Measurements from ENCODE around the gene P2RX1.

The P2RX1 gene

DNA sequence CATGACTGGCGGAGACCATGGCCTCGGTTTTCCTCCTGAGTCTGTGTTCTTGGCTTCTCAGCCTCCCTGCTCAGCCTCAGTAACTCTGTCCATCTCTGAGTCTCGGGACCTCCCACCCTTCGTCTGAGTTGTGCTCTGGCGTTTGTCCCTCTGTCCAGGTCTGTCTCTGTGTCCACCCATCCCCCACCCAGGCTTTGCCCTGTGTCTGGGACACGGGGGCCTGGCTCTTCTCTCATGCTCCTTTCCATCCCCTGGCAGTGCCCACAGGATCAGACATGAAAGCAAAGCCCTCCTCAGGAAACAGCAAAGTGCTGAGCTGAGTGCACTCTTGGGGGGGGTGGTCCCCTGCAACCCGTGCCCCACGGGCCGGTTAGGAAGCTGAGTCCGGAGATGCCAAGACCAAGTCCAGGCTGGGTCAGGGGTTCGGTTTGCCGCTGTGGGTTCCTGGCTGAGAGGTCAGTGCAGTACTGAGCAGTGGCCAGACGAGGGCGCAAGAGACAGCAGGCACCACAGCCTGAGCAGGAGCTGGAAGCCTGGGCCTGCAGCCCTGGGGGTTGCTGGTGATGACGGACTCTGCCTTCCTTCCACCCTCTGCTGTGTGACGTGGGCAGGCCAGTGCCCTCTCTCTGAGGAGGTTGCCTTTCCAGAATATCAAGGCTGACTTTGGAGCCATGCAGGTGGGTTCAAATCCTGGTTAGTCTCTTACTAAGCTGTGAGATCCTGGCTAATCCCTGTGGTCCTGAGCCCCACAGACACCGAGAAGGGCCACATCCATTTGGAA lies 2.5 kb downstream of the P2RX1 start:
- Histone ChIP-seq H3K4me3 (ENCODE audit: extremely low read depth, insufficient read depth, low read length, poor library complexity, severe bottlenecking) (no peak overlapping the region), H3K27ac (ENCODE audit: low read depth, low read length, severe bottlenecking) (no peak overlapping the region), H3K9me3 (ENCODE audit: control insufficient read depth, low read length) (no peaks in the 10 kb centered on the region), H3K4me1 (ENCODE audit: control insufficient read depth, insufficient read depth, low read length, poor library complexity, severe bottlenecking) (no peaks in the 10 kb centered on the region), H3K36me3 (ENCODE audit: control insufficient read depth, insufficient read depth, low read length) (no peaks in the 10 kb centered on the region)
- WGBS, 2 experiments (ENCODE audit: insufficient coverage in 2 of 2), result 35 to 43% methylated on average over 15 to 17 of the region's 17 CpGs

DNA sequence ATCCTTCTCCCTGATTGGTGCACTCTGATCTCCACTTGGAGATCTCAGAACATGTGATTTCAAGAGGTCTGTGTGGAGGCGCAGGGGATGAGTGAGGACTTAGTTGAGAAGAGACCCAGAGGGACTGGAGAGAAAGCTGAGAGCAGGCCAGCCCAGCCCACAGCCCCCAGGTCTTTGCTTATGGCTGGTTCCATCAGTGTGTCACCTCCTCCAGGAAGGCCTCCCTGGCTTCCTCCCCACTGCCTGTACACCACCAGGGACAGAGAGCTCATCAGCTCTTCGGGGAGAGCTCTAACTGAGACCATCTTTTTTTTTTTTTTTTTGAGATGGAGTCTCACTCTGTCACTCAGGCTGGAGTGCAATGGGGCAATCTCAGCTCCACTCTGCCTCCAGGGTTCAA lies 3.4 kb downstream of the P2RX1 start:
- WGBS, 2 experiments (ENCODE audit: insufficient coverage in 2 of 2), result 83 to 92% methylated on average over 1 to 2 of the region's 2 CpGs
- Histone ChIP-seq H3K4me3 (ENCODE audit: extremely low read depth, insufficient read depth, low read length, poor library complexity, severe bottlenecking) (no peak overlapping the region), H3K36me3 (ENCODE audit: control insufficient read depth, insufficient read depth, low read length) (no peaks in the 10 kb centered on the region), H3K27ac (ENCODE audit: low read depth, low read length, severe bottlenecking) (no peak overlapping the region), H3K4me1 (ENCODE audit: control insufficient read depth, insufficient read depth, low read length, poor library complexity, severe bottlenecking) (no peaks in the 10 kb centered on the region), H3K9me3 (ENCODE audit: control insufficient read depth, low read length) (no peaks in the 10 kb centered on the region)

DNA sequence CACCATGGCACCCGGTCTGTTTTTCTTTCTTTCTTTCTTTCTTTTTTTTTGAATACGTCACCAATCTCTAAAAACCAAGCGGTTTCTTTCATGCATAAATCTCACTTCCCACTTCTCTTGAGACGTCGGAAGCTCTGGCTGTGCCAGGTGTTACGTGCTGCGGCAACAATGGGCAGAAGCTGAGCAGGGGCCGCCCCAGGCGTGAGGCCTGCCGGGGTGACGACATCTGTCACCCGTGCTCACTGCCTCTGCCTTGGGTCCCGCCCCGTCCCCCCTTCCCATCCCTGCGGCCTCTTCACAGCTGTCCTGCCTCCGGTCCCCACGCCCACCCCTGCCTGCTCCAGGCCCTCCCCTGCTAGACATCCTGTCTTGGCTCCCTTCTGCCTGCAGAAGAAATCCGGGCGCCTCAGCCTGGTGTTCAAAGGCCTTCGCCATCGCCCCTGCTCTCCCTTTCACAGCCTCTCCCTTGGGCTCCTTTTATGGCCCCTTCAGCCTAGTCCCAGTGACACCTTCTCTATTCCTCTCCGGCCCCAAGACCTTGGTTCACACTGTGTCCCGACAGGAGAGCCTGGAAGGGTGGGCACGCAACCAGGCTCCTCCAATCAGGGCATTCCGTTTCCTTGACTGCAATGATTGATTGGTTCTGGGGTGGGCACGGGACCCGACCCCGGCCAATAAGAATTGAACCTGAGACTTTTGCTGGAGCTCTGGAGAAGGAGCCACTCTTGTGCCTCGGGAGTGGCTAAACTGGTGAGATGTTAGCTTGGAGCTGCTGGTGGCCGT lies 4.8 kb downstream of the P2RX1 start:
- Histone ChIP-seq H3K9me3 (ENCODE audit: control insufficient read depth, low read length) (no peaks in the 10 kb centered on the region), H3K27ac (ENCODE audit: low read depth, low read length, severe bottlenecking) (no peak overlapping the region), H3K4me1 (ENCODE audit: control insufficient read depth, insufficient read depth, low read length, poor library complexity, severe bottlenecking) (no peaks in the 10 kb centered on the region), H3K4me3 (ENCODE audit: extremely low read depth, insufficient read depth, low read length, poor library complexity, severe bottlenecking) (no peak overlapping the region), H3K36me3 (ENCODE audit: control insufficient read depth, insufficient read depth, low read length) (no peaks in the 10 kb centered on the region)
- 81 to 83% methylated on average over 26 of the region's 30 CpGs for WGBS, 2 experiments (ENCODE audit: insufficient coverage in 2 of 2)

DNA sequence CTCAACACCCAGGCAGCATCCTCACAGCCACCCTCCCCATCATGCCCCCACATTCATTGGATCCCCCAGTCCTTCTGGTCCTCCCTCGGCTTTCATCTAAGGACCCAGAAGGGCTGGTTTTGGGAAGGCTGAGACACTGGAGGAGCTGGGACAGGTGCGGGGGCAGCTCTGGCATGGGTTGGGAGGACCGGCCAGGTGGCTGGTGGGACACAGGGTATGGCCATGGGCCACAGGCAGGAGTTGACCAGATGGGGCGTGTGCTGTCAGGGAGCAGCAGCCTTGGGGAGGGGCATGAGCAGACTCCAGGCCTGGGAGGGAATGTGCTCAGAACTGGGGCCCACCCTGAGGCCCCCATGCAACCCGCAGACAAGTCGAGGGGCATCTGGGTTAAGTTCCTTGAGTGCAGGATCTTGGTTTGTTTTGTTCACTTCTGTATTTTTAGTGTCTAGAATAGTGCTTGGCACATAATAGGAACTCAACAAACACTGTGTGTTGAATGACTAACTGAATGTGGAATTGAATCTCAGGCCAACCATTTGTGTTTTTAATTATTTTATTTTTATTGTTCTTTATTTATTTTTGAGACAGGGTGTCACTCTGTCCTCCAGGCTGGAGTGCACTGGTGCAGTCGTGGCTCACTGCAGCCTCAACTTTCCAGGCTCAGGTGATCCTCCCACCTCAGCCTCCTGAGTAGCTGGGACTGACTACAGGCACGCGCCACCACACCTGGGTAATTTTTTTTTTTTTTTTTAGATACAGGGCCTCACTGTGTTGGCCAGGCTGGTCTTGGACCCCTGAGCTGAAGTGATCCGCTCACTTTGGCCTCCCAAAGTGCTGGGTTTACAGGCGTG lies 5.6 kb downstream of the P2RX1 start:
- WGBS, 2 experiments (ENCODE audit: insufficient coverage in 2 of 2), result 86 to 88% methylated on average over 8 to 9 of the region's 11 CpGs
- Histone ChIP-seq H3K4me3 (ENCODE audit: extremely low read depth, insufficient read depth, low read length, poor library complexity, severe bottlenecking) (no peak overlapping the region), H3K36me3 (ENCODE audit: control insufficient read depth, insufficient read depth, low read length) (no peaks in the 10 kb centered on the region), H3K27ac (ENCODE audit: low read depth, low read length, severe bottlenecking) (no peak overlapping the region), H3K9me3 (ENCODE audit: control insufficient read depth, low read length) (no peaks in the 10 kb centered on the region), H3K4me1 (ENCODE audit: control insufficient read depth, insufficient read depth, low read length, poor library complexity, severe bottlenecking) (no peaks in the 10 kb centered on the region)

DNA sequence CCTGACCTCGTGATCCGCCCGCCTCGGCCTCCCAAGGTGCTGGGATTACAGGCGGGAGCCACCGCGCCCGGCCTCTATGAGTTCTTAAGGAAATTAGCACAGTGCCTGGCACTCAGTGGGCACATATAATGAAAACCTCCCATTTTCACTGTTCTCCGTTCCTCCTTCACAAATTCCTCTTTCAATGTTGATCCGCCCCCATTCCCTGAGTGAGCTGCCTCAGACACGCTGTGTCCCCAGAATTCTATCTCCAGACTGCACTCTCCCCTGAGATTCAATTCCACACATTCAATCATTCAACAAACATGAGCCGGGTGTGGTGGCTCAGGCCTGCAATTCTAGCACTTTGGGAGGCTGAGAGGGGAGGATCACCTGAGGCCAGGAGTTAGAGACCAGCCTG lies 7.0 kb downstream of the P2RX1 start:
- Histone ChIP-seq H3K27ac (ENCODE audit: low read depth, low read length, severe bottlenecking) (no peak overlapping the region), H3K4me1 (ENCODE audit: control insufficient read depth, insufficient read depth, low read length, poor library complexity, severe bottlenecking) (no peaks in the 10 kb centered on the region), H3K4me3 (ENCODE audit: extremely low read depth, insufficient read depth, low read length, poor library complexity, severe bottlenecking) (no peak overlapping the region), H3K9me3 (ENCODE audit: control insufficient read depth, low read length) (no peaks in the 10 kb centered on the region), H3K36me3 (ENCODE audit: control insufficient read depth, insufficient read depth, low read length) (no peaks in the 10 kb centered on the region)
- WGBS, 2 experiments (ENCODE audit: insufficient coverage in 2 of 2), result 93 to 95% methylated on average over 11 to 12 of the region's 12 CpGs

DNA sequence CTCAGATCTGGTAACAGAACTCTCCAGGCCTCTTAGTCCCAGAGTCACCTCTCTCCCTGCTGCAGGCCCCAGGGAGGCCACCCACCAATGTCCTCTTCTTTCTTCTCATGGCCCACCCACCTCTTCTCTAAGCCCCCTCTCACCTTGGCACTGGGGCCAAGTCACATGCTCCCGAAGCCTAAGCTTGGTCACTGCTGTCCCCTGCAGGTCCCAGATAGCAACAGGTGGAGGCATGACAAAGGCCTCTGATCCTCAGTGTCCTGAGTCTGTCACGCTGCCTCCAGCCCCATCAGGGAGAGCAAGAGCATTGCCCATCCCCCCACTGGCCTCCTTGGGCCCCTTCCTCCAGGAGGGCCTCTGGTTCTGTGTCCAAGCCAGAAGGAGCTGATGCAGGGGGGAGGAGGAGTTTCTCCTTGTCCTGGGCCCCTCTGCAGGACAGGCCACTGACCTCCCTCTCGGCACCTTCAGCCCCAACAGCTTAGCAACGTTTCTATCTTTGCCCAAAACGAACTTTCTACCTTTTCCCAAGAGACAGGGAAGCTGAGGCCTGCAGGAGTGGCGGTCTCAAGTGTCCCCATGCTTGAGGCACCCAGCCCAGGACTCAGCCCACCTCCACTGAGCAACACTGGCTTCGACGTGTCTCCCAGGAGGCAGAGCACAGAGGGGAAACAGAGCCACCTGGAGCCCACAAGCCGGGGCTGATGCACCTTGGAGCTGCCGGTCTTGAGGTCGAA lies 8.6 kb downstream of the P2RX1 start:
- Histone ChIP-seq H3K4me3 (ENCODE audit: extremely low read depth, insufficient read depth, low read length, poor library complexity, severe bottlenecking) (no peak overlapping the region), H3K27ac (ENCODE audit: low read depth, low read length, severe bottlenecking) (no peak overlapping the region), H3K4me1 (ENCODE audit: control insufficient read depth, insufficient read depth, low read length, poor library complexity, severe bottlenecking) (no peaks in the 10 kb centered on the region), H3K9me3 (ENCODE audit: control insufficient read depth, low read length) (no peaks in the 10 kb centered on the region), H3K36me3 (ENCODE audit: control insufficient read depth, insufficient read depth, low read length) (no peaks in the 10 kb centered on the region)
- 83 to 88% methylated on average over 9 to 10 of the region's 11 CpGs for WGBS, 2 experiments (ENCODE audit: insufficient coverage in 2 of 2)

DNA sequence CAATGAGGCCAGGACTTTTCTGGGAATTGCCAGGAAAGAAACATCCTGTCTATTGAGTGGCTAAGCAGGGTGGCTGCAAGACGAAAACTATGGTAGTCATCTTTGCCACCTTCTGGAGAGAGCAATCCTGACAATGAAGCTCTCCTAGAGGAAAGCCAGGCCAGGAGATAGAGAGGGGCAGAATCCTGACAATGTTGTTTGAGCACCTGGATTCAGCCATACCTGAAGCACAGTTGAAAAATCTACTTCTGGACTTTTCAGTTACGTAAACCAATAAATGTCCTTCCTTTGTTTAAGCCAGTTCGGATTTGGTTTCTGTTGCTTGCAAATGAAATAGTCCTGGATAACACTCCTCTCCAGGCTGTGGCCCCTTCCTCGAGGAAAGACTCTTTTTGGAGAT lies 9.4 kb downstream of the P2RX1 start:
- WGBS, 2 experiments (ENCODE audit: insufficient coverage in 2 of 2), result 92% methylated on average over 2 of the region's 4 CpGs
- no peaks in the 10 kb centered on the region for H3K9me3 ChIP-seq (ENCODE audit: control insufficient read depth, low read length)
- H3K4me1 ChIP-seq (ENCODE audit: control insufficient read depth, insufficient read depth, low read length, poor library complexity, severe bottlenecking), result no peaks in the 10 kb centered on the region
- no peak overlapping the region for H3K27ac ChIP-seq (ENCODE audit: low read depth, low read length, severe bottlenecking)
- H3K36me3 ChIP-seq (ENCODE audit: control insufficient read depth, insufficient read depth, low read length), result no peaks in the 10 kb centered on the region
- no peak overlapping the region for H3K4me3 ChIP-seq (ENCODE audit: extremely low read depth, insufficient read depth, low read length, poor library complexity, severe bottlenecking)

DNA sequence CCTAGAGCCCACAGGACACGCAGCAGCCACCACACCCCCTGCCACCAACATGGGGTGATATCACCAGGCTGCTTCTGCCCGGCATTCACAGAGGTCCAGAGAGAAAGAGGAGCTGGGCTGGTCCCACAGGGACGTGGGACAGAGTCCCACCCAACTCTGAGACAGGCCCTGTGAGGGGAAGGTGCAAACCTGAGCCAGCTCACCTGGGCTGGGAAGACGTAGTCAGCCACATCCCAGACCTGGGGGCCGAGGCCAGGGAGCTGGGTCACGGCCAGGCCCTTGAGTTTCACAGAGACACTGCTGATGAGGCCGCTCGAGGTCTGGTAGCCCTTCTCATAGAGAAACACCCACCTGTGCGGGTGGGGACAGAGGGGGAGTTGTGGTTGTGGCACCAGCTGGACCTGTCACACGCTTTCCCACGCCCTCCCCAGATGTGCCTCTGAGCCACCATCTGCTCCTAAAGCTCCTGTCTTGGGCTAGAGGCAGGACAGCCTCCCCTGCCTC lies 11.2 kb downstream of the P2RX1 start:
- no peaks in the 10 kb centered on the region for H3K4me1 ChIP-seq (ENCODE audit: control insufficient read depth, insufficient read depth, low read length, poor library complexity, severe bottlenecking)
- H3K36me3 ChIP-seq (ENCODE audit: control insufficient read depth, insufficient read depth, low read length), result no peaks in the 10 kb centered on the region
- WGBS, 2 experiments (ENCODE audit: insufficient coverage in 2 of 2), result 84 to 90% methylated on average over 9 to 10 of the region's 11 CpGs
- no peak overlapping the region for H3K4me3 ChIP-seq (ENCODE audit: extremely low read depth, insufficient read depth, low read length, poor library complexity, severe bottlenecking)
- no peaks in the 10 kb centered on the region for H3K9me3 ChIP-seq (ENCODE audit: control insufficient read depth, low read length)
- H3K27ac ChIP-seq (ENCODE audit: low read depth, low read length, severe bottlenecking), result no peak overlapping the region

DNA sequence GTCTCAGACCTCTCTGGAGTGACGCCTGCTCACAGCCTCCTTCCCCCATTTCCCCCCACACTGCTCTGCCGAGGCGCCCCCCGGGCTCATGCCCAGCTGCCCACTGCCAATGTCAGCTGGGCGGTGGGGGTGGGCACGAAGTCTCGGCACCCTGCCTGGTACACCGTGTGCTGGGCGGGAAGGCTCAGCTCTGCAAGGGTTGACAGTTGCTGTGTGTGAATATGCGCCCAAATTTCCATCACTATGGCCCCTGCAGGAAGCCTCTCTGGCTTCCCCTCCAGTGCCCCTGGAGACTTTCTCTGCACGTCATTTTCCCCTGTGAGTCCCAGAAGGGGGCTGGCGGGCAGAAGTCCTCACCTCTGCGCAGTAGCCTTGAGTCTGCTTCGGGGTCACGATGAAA lies 11.8 kb downstream of the P2RX1 start:
- Histone ChIP-seq H3K27ac (ENCODE audit: low read depth, low read length, severe bottlenecking) (no peak overlapping the region), H3K4me3 (ENCODE audit: extremely low read depth, insufficient read depth, low read length, poor library complexity, severe bottlenecking) (no peak overlapping the region), H3K9me3 (ENCODE audit: control insufficient read depth, low read length) (no peaks in the 10 kb centered on the region), H3K4me1 (ENCODE audit: control insufficient read depth, insufficient read depth, low read length, poor library complexity, severe bottlenecking) (no peaks in the 10 kb centered on the region), H3K36me3 (ENCODE audit: control insufficient read depth, insufficient read depth, low read length) (no peaks in the 10 kb centered on the region)
- 41 to 44% methylated on average over 10 to 14 of the region's 15 CpGs for WGBS, 2 experiments (ENCODE audit: insufficient coverage in 2 of 2)

DNA sequence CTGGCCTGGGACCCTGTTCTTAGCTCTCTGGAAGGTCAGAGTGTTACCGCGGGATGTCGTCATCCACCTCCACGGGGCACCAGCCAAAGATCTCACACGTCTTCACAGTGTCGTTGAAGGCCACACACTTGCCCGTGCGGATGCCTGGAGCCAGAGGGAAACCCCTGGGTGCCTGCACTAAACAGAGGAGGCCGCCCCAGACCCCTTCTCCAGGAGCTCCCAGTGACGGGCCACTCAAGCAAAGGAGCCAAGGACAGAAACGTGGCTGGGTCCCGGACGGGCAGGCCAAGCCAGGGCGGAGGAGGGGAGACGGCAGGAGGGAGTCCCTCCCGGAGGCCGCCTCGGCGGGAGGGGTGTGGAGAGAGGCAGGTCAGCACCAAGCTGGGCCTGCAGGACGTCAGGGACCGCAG lies 12.4 kb downstream of the P2RX1 start:
- H3K4me3 ChIP-seq (ENCODE audit: extremely low read depth, insufficient read depth, low read length, poor library complexity, severe bottlenecking), result no peak overlapping the region
- no peaks in the 10 kb centered on the region for H3K36me3 ChIP-seq (ENCODE audit: control insufficient read depth, insufficient read depth, low read length)
- H3K9me3 ChIP-seq (ENCODE audit: control insufficient read depth, low read length), result no peaks in the 10 kb centered on the region
- no peak overlapping the region for H3K27ac ChIP-seq (ENCODE audit: low read depth, low read length, severe bottlenecking)
- no peaks in the 10 kb centered on the region for H3K4me1 ChIP-seq (ENCODE audit: control insufficient read depth, insufficient read depth, low read length, poor library complexity, severe bottlenecking)
- 52 to 62% methylated on average over 17 to 20 of the region's 21 CpGs for WGBS, 2 experiments (ENCODE audit: insufficient coverage in 2 of 2)

All from mesodermal cell (in vitro differentiated cells).